Body of pancreas (tissue), 4 donors: ENCODE results near the gene TTC28. TPM values are rescaled to one million over a fixed set of nuclear protein-coding genes. Genes with fewer than 3 reads are reported as not detected.
"Not testable (repeated sequence)": the region's sequence is repeated elsewhere in the genome, so short reads cannot be mapped to it uniquely, and the experiment has no call there.

Experiments used
- ATAC-seq: fragments of 150-250 bp; one replicate; pipeline ENCODE4 v1.9.1; 2016
- DNase-seq, 4 donors: peaks; one replicate each; pipeline ENCODE4 v3.0.0-alpha.2; 2019
- H3K27ac ChIP-seq, 4 donors: fragments of 200-600 bp; sonication (generic); 1 replicate in 3 of 4; 2 replicates in 1 of 4; pipeline versions ENCODE4 v1.5.1 to v1.6.1; 2016 to 2019; ENCODE audit warnings: mild to moderate bottlenecking in 1 of 4, mixed read lengths in 1 of 4, moderate library complexity in 1 of 4
- H3K27me3 ChIP-seq, 2 donors: fragments of 200-600 bp; sonication (generic); one replicate each; pipeline ENCODE4 v1.6.0; 2016; ENCODE audit warnings: mild to moderate bottlenecking in 1 of 2
- H3K36me3 ChIP-seq, 2 donors: fragments of 200-600 bp; sonication (generic); replicated peaks in 1 of 2; 2 replicates each; pipeline ENCODE4 v1.5.1; 2016; ENCODE audit warnings: low read depth in 2 of 2; ENCODE audit not compliant: insufficient read depth in 1 of 2
- H3K4me1 ChIP-seq: fragments of 200-600 bp; sonication (generic); one replicate; pipeline ENCODE4 v1.6.0; 2016
- H3K4me3 ChIP-seq, 2 donors: fragments of 200-600 bp; sonication (generic); 1 replicate in 1 of 2; 2 replicates in 1 of 2; pipeline ENCODE4 v1.5.1; 2016 to 2019
- H3K9me3 ChIP-seq, 3 donors: fragments of 200-600 bp; sonication (generic); 1 replicate in 2 of 3; 2 replicates in 1 of 3; pipeline ENCODE4 v1.5.1; 2016
- CTCF ChIP-seq, 7 experiments: fragments of 450-650 bp in 4 of 7; fragments of 200-600 bp in 3 of 7; sonication (generic) in 3 of 7; IDR thresholded peaks; one replicate each; pipeline ENCODE4 v1.5.1; 2016 to 2019; ENCODE audit warnings: antibody characterized with exemption in 7 of 7
- POLR2A ChIP-seq, 3 donors: fragments of 450-650 bp; IDR thresholded peaks; one replicate each; pipeline ENCODE4 v1.6.1; 2016; ENCODE audit warnings: antibody characterized with exemption in 3 of 3, mild to moderate bottlenecking in 2 of 3
- WGBS, 2 donors: methylation state at CpG; one replicate each; pipeline ENCODE4 v1.1.5; 2017; 5-methylcytosine and 5-hydroxymethylcytosine counted together
- intact Hi-C: fragments of 100-400 bp; cut with DNase I; formaldehyde crosslinking; loops from one replicate; pipeline ENCODE4 v1.15.1; 2023
- total RNA-seq, 2 donors: library from RNA; depleted of rRNA; stranded (reverse); fragments of >200 nt; gene quantifications; one replicate each; pipeline ENCODE4 v1.1.0, GENCODE V29; 2016

TTC28 gene
- total RNA-seq, 2 donors from 2014 or later: 21.0 to 87.3 TPM

GRCh38 chr22:28091486-28091885 lies 588.2 kb downstream of the TTC28 start:
- WGBS, 2 donors: 87 to 96% methylated on average over 6 of the region's 6 CpGs
- Histone ChIP-seq H3K27ac (no peak overlapping the region), H3K4me3 (no peak overlapping the region), H3K4me1 (no peaks in the 10 kb centered on the region), H3K27me3 (no peaks in the 10 kb centered on the region), H3K36me3 (no peaks in the 10 kb centered on the region), H3K9me3 (no peaks in the 10 kb centered on the region)
- DNase-seq (no peak), ATAC-seq (no peak)
- TF ChIP-seq CTCF (IDR thresholded peaks at IDR 0.05) (no peak), POLR2A (IDR thresholded peaks at IDR 0.05) (no peak)
- intact Hi-C loops: no loop called here

- H3K9me3 ChIP-seq, H3K4me3 ChIP-seq, intact Hi-C loops, H3K27ac ChIP-seq, H3K27me3 ChIP-seq, ATAC-seq, DNase-seq, H3K4me1 ChIP-seq, H3K36me3 ChIP-seq: not testable (repeated sequence)
- WGBS, 2 donors: 95 to 99% methylated on average over 5 of the region's 5 CpGs
Measured at GRCh38 chr22:28089541-28089940, 590.1 kb downstream of the TTC28 start.

GRCh38 chr22:28077166-28077565 lies 602.5 kb downstream of the TTC28 start:
- Histone ChIP-seq H3K4me3 (no peak overlapping the region), H3K4me1 (peaks cover 25% of the 10 kb centered on the region), H3K36me3 (no peaks in the 10 kb centered on the region), H3K27ac (no peak overlapping the region), H3K9me3 (no peaks in the 10 kb centered on the region), H3K27me3 (no peaks in the 10 kb centered on the region)
- no peak for ATAC-seq
- TF ChIP-seq CTCF (IDR thresholded peaks at IDR 0.05): no peak
- TF ChIP-seq POLR2A (IDR thresholded peaks at IDR 0.05): no peak
- intact Hi-C loops: no loop called here
- no peak for DNase-seq
- 68 to 73% methylated on average over 3 of the region's 3 CpGs for WGBS, 2 donors

- WGBS, 2 donors: 11 to 16% methylated on average over 6 of the region's 6 CpGs
- peak; percentile 99 for ATAC-seq
- Histone ChIP-seq H3K27ac (peak overlapping the region; percentile 59 to 83 (median 78)), H3K4me3 (no peak overlapping the region), H3K36me3 (no peaks in the 10 kb centered on the region), H3K4me1 (peaks cover 25% of the 10 kb centered on the region), H3K27me3 (no peaks in the 10 kb centered on the region), H3K9me3 (no peaks in the 10 kb centered on the region)
- TF ChIP-seq POLR2A (IDR thresholded peaks at IDR 0.05): no peak
- TF ChIP-seq CTCF (IDR thresholded peaks at IDR 0.05): no peak
- intact Hi-C loops: no loop called here
- DNase-seq: peak; percentile 66 to 82 (median 76)
Measured at GRCh38 chr22:28075358-28075981, 604.2 kb downstream of the TTC28 start.

GRCh38 chr22:28074526-28074925 lies 605.1 kb downstream of the TTC28 start:
- no peaks in the 10 kb centered on the region for H3K36me3 ChIP-seq
- ATAC-seq (no peak), DNase-seq (no peak)
- peak overlapping the region in 1 of 4 donors; percentile 83 for H3K27ac ChIP-seq
- intact Hi-C loops: no loop called here
- WGBS, 2 donors: 95 to 98% methylated on average over 4 of the region's 4 CpGs
- no peak for TF ChIP-seq CTCF (IDR thresholded peaks at IDR 0.05)
- TF ChIP-seq POLR2A (IDR thresholded peaks at IDR 0.05): no peak
- H3K4me1 ChIP-seq: peaks cover 25% of the 10 kb centered on the region
- H3K27me3 ChIP-seq: no peaks in the 10 kb centered on the region
- H3K9me3 ChIP-seq: no peaks in the 10 kb centered on the region
- no peak overlapping the region for H3K4me3 ChIP-seq
